ENCODE results near the gene ACAN.

The ACAN gene

GRCh38 chr15:88844749-88845386 lies 41.6 kb downstream of the ACAN start:
- DNase-seq = no peak

DNA sequence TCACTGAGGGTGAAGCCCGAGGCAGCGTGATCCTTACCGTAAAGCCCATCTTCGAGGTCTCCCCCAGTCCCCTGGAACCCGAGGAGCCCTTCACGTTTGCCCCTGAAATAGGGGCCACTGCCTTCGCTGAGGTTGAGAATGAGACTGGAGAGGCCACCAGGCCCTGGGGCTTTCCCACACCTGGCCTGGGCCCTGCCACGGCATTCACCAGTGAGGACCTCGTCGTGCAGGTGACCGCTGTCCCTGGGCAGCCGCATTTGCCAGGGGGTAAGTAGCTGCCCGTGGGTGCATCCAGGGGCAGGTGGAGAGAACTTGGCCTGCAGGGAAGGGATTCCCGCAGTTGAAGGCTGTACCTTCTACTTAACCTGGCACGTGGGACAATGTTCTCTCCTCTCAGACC lies 42.4 kb downstream of the ACAN start:
- no peak for DNase-seq

- no peak for DNase-seq
Measured at GRCh38 chr15:88847144-88847543, 43.9 kb downstream of the ACAN start.

GRCh38 chr15:88848203-88848602 lies 45.0 kb downstream of the ACAN start:
- DNase-seq = no peak

DNA sequence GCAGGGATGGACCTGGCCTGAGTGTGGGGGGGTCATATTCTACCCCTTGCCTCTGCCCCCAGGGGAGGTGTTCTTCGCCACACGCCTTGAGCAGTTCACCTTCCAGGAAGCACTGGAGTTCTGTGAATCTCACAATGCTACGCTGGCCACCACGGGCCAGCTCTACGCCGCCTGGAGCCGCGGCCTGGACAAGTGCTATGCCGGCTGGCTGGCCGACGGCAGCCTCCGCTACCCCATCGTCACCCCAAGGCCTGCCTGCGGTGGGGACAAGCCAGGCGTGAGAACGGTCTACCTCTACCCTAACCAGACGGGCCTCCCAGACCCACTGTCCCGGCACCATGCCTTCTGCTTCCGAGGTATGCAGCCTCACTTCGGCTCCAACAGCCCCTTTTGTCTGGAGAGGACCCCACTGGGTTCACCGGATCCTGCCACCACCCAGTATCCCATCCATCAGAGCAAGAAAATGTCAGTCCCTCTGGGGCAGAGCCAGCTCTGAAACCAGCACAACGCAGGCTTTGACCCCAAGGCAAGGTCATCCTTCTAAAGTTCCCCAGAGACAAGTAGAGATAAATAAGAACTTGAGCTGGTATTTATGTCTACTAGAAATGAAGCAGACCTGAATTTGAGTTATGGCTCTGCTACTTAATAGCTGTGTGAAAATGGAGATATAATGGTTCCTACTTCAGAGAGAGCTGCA lies 46.3 kb downstream of the ACAN start:
- no peak for DNase-seq

DNA sequence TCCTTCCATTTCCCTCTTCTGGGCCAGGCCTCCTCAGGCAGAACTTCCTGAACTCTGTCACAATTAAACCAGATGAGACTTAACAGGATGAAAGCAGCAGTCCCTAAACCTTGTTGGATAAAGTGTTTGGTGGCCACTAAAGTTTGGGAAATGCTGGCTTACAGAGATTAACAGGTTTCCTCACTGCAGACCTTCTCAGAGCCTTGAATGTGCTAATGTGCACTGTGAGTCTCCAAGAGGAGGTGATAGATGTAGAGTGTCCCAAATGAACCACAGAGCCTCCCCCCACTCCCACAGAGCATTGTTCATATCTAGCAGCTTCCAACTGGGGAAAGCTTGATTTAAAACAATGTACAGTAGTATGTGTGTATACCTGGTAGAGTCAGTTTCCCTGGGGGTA lies 49.2 kb downstream of the ACAN start:
- no peak for DNase-seq

GRCh38 chr15:88858934-88859333 lies 55.7 kb downstream of the ACAN start:
- DNase-seq = no peak

GRCh38 chr15:88859550-88859949 lies 56.3 kb downstream of the ACAN start:
- DNase-seq = no peak

DNA sequence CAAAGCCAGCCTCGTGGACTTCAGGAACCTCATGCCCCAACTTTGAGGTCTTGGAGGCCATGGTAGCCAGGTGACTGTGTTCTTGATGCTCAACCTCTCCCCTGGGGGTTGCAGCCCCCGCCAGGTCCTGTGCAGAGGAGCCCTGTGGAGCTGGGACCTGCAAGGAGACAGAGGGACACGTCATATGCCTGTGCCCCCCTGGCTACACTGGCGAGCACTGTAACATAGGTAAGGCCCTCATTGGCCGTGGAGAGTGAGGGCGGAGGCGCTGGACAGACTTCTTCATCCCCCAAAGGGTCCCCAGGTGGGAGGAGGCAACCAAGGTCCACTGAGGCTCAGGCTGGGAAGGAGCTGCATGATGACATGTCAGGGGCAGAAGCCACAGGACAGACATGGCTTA lies 57.0 kb downstream of the ACAN start:
- DNase-seq = no peak

DNA sequence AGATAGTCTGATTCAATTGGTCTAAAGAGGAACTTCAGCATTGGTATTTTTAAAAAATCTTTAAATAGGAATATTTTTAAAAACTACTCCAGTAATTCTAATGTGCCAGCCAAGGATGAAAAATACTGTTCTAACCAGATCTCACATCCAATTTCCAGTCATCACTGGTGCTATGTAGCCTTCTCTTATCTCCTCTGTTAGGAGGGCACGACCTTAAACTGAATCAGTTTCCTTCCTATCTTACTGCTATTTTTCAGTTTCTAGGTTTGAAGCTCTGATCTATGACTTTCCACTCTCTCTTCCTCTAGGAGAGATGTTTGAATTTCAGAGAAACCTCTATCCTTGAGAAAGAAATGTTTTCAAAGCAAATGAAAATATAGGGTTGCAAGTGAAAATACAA lies 60.2 kb downstream of the ACAN start:
- DNase-seq = no peak

GRCh38 chr15:88864861-88865497 lies 61.7 kb downstream of the ACAN start:
- DNase-seq = no peak

DNA sequence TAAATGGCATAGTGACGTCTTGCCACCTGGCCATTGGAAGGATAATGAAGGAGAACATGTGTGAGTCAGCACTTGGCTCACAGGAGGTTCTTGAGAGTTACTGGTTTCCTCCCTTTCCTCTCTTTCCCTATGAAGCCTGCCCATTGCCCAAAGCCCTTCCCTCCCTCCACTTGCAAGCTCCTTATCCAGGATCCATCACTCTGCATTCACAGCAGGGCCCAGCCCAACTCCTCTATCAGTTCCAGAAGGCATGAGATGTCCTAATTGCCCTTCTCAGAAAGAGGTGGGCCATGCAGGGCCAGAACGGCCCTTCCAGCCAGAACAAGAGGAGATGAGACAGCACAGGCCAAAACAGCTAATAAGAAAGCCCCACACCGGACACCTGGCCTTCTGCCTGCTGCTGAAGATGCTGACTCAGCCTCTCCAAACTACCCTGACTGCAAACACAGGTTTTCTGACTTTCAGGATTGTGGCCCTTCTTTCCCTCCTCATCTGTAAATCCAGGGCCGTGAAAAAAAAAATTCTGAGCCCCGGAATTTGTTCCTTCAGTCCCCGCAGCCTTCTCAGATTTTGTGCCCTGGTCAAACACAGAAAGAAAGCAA lies 62.4 kb downstream of the ACAN start:
- DNase-seq = no peak

- no peak for DNase-seq
Measured at GRCh38 chr15:88866295-88866881, 63.2 kb downstream of the ACAN start.

DNA sequence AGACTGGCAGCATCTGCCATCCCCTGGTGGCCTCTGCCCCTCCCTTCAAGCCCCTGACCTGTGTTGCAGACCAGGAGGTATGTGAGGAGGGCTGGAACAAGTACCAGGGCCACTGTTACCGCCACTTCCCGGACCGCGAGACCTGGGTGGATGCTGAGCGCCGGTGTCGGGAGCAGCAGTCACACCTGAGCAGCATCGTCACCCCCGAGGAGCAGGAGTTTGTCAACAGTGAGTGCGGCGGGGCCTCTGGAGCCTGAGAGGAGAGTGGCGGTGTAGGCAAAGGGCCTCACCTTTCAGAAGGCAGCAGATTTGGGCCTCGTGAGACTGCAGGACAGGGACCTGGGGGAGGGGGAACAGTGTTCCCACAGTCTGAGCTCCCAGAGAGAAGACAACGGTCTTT lies 68.1 kb downstream of the ACAN start:
- DNase-seq = no peak

DNA sequence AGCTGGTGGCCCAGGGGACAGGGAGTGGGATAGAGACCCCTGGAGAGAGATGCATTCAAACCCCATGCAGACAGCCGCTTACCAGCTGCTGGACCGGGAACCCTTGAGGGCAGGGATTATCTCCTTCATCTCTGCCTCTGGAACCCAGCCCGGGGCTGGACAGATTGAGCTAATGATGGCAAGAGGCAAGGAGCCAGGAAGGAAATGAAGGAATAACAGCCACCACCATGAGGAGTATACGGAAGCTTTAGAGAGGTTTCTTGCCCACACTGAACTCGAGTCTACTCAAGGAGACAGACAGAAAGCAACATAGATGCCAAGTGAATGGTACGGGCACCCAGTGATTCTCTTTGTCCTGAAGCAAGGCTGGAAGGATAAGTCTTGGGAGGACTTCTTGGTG lies 68.9 kb downstream of the ACAN start:
- no peak for DNase-seq

GRCh38 chr15:88872706-88873105 lies 69.5 kb downstream of the ACAN start:
- no peak for DNase-seq

DNA sequence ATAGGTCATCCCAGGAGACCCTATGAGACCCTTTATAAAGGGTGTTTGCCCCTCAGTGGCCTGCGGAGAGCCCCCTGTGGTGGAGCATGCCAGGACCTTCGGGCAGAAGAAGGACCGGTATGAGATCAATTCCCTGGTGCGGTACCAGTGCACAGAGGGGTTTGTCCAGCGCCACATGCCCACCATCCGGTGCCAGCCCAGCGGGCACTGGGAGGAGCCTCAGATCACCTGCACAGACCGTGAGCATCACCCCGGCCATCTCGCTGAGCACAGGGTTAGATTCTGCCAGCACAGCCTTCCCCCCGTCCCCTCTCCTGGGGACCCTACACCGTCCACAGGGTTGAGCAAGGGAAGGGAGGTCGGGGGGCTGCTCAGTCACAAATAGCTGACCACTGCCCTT lies 70.5 kb downstream of the ACAN start:
- no peak for DNase-seq

- no peak for DNase-seq
Measured at GRCh38 chr15:88874275-88874674, 71.0 kb downstream of the ACAN start.

- no peak for DNase-seq
Measured at GRCh38 chr15:88874684-88875083, 71.4 kb downstream of the ACAN start.

- DNase-seq = no peak
Measured at GRCh38 chr15:88876573-88876972, 73.3 kb downstream of the ACAN start.

GRCh38 chr15:88877415-88877814 lies 74.2 kb downstream of the ACAN start:
- DNase-seq = no peak

DNA sequence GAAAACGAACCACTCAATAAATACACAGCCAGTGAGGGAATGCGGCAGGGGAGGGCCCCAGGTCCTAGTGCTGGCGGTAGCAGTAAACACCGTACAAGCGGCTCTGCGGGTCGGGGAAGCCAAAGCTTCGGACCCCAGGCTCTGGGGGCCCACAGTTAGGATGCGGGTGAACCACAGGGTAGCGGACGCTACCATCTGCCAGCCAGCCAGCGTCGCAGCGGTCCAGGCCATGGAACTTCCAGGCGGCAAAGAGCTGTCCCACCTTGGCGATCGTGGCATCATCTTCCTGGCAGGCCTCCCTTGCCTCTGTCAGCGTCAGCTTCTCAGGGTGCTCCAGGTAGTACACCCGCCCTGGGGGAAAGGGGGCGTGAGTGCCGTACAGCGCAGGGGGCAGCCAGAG lies 74.7 kb downstream of the ACAN start:
- no peak for DNase-seq

DNA sequence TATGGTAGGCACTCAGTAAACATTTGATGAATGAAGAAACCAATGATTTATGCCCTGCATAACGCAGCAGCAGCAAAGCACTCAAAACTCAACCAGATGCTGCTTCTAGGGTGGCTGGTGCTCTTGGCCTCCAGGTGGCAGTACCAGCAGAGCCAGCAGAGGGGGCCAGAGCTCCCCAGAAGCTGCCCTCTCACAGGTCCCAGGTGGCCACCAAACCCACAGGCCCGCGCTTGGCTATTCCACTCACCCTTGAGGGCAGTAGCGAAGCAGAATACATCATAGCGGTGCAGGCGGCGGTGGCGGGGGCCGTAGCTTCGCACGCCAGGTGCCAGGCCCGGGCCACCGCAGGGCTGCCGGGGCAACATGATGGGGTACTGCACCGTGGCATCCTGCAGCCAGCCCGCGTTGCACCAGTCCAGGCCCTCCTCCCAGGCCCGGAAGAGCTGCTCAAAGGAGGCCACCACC lies 75.5 kb downstream of the ACAN start:
- peak; percentile 41 for DNase-seq

Measured in stimulated activated CD4-positive, alpha-beta T cell treated with anti-CD3 and anti-CD28 coated beads, Interleukin-1b, Interleukin-23, amount 100 ng/mL, for 48 hours (primary cell).